Head of caudate nucleus (tissue), 42 donors: ENCODE data around the gene HOXD3.

ENCODE experiments used
- DNase-seq, 42 donors: peaks; one replicate each; pipeline versions ENCODE4 v3.0.0 to v3.0.0-alpha.2; 2020 to 2021; ENCODE audit warnings: mixed read lengths in 7 of 42
- intact Hi-C: fragments of 100-400 bp; cut with DNase I; formaldehyde crosslinking; loops from one replicate; pipeline ENCODE4 v1.15.0; 2022

Gene HOXD3

DNA sequence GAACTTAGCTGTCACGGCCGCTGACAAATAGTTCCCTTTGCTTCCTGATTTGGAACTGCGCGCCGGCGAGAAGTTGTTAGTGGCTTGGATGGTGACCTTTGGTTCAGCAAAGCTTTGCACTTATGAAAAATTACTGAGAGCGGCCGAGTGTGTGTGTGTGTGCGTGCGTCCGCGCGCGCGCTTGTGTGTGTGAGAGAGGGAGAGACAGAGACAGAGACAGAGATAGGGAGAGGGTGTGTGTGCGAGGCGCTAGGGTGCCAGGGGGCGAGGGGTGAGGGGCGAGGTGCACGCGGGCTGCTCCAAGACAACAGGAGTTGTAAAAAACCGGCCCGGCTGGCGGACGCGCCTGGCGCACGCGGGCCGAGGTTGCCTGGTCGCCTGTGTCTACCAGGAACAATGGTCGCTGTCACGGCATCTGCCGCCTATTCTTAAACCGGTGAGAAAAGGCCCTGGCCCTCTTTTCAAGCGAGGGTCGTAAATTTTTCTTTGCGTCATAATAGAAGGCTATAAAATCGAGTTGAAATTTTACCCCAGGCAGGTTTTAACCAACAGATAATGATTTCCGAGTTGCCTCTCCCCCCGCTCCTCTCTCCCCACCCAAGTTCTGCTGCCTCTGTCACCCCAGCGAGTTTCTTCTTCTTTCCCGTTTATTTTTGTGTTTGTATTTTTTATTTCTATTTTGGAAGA is 535 bp downstream of the HOXD3 start:
- intact Hi-C loops, result no loop called here
- DNase-seq, result no peak

- DNase-seq, result no peak
- intact Hi-C loops, result no loop called here
Measured at GRCh38 chr2:176158186-176158591, 1.1 kb downstream of the HOXD3 start.

- no peak for DNase-seq
- intact Hi-C loops, result no loop called here
Measured at GRCh38 chr2:176158855-176159662, 2.0 kb downstream of the HOXD3 start.

- intact Hi-C loops, result no loop called here
- peak in 1 of 42 donors; percentile 10 for DNase-seq
Measured at GRCh38 chr2:176159663-176160250, 2.6 kb downstream of the HOXD3 start.

DNA sequence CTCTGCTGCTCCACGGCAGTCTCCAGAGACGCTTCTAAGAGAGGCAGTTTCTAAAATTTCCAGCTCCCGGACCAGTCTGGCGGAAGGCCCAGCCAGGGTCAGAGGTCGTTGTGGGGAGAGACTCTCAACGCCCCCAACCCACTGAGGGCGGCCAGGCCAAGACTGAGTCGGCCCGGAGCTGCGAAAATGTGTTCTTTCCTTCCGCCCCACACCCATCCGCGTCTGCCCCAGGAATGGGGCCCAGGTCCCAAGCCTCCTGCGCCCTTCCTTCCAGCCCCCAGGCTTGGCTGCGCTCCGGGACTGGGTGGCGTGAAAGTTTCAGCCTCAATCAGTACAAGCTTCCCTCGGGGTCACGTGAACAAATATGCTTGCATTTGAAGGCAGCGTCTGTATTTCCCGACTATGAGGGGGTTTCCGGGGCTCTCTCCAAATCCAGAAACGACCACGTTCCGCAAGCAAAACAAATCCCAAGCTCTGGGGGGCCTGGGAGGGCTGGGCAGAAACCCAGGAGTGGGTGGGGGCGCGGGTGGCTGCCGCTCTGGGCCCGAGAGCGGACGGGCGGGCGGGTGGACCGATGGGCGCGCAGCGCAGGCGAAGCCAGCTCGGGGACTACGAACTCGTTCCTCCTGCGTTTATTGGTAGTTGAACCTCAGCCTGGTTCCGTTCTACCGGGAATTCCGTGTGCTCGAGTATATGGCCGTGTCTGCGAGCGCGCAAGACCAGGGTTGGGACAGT is 3.3 kb downstream of the HOXD3 start:
- intact Hi-C loops, result no loop called here
- peak in 1 of 42 donors; percentile 9 for DNase-seq

DNA sequence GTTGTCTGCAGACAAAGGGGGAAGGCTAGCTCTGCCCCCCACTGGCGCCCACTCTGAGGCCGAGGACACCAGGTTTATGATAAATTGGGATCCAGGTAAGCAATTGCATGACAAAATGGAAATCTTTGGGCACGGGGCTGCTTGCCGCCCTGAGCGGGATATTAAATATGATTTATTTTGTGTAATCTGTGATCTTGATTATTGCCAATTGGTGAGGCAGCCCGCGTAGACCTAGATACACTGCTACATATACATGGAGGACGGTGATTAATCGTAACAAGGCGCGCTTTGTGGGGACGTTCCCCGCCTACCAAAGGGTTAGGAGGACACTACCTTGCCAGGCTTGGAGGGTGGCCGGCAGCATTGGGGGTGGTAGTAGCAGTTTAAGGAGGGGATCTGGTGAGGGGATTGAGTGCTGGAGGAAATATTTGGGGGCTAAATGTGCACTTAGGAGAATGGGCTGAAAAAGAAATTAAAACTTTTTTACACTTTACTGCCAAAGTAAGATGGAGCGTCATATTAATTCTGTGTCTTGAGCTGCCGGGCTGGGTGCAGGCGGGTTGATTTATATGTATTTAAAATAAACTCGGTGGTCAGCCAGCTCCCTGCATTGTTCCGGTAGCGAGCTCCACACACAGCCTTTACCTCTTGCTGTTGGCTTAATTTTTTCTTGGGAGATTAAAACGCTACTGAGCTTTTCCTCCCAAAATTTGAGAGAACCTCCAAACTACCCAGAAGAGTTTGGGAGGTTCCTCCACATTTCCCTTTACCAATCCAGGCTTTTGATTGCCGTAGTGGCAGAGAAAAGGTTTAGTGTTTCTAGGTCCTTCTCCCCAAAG is 4.1 kb downstream of the HOXD3 start:
- intact Hi-C loops, result no loop called here
- DNase-seq, result peak in 1 of 42 donors; percentile 6

DNA sequence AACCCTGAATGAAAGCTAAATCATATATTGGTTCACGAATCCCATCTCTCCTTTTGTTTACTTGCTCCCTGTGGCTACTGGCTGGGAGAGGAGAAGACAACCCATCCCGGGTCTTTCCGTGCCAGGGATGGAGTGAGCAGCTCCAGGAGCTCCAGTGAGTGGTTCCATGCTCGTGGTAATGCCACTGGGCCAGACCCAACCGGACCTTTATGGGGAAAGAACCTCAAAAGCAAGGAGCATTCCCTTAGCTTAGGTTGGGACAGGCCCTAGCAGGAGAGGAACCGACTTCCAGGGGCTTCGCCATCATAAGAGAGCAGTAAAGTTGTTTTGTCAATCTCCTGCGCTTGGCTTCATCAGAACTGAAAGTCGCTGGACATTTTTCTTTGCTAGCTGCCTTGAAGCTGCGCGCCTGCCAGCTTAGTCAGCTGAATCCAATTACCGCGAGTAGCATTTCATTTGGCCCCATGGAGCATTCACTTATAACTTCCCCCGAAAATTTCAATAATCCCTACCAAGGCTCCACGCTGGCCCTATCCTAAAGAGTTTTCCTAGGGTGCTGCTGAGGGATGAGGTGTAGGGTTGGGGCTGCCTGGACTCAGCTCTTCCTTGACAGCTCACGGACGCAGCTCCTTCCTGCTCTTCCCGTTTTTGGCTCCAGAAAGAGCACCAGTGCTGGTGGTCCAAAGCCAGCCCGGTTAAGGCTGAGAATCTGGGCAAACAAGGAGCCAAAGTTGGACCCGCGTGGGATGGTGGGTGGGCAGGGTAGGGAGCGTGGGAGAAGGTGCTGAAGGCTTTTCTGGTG is 4.9 kb downstream of the HOXD3 start:
- intact Hi-C loops, result no loop called here
- DNase-seq, result no peak

DNA sequence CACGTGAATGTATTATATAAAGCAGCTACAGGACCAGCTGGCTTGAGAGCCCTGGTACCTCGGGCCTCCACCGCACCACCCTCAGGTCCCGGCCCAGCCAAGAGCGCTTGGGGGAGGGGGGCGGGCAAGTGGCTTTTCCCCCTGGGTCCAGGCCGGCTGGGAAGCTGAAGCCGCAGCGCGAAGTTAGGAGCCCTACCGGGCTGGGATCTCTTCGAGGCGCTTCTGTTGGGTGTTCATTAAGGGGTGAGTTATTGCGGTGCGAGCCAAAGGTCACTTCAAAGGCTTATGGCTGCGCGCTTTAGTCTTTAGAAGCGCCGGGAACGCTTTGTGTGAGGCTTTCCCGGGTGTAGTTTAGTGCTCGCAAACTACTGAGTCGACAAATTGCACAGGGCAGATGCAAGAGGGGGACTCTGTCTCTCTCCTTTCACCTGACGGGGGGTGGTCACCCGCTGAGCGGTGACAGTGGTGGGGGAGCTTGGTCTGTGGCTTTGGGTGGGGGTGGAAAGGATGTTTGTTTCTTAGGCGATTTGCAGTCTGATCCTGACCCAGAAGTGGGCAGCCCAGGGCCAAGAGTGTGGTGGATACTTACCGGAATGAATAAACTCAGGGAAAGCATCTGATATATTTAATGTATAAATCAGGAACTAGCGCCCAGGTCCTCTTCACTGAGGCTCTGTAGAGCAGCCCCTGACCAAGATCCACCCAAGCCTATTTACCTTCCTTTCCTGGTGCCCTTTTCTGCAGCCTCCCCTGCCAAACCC is 6.0 kb downstream of the HOXD3 start:
- intact Hi-C loops, result no loop called here
- no peak for DNase-seq

DNA sequence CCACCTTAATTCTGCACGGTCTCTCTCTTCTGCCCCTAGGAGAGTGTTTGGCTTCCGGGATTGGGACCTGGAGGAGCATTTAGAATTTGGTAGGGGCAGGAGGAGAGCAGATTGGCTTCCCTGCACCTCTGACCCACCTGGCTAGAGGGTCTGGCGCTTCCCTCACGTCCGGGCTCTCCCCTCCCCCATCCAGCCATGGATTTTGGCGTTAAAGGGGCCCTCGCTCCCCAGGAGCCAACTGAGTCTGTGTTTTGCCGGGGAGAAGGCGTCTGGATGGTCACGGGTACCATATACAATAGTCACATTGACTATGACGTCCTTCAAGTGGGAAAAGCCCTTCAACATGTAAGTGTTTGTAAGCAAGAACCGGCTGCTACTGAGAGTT is 6.6 kb downstream of the HOXD3 start:
- no peak for DNase-seq
- intact Hi-C loops, result no loop called here

- intact Hi-C loops, result no loop called here
- DNase-seq, result no peak
Measured at GRCh38 chr2:176164201-176164600, 7.1 kb downstream of the HOXD3 start.

GRCh38 chr2:176164611-176165369 is 7.7 kb downstream of the HOXD3 start:
- no peak for DNase-seq

DNA sequence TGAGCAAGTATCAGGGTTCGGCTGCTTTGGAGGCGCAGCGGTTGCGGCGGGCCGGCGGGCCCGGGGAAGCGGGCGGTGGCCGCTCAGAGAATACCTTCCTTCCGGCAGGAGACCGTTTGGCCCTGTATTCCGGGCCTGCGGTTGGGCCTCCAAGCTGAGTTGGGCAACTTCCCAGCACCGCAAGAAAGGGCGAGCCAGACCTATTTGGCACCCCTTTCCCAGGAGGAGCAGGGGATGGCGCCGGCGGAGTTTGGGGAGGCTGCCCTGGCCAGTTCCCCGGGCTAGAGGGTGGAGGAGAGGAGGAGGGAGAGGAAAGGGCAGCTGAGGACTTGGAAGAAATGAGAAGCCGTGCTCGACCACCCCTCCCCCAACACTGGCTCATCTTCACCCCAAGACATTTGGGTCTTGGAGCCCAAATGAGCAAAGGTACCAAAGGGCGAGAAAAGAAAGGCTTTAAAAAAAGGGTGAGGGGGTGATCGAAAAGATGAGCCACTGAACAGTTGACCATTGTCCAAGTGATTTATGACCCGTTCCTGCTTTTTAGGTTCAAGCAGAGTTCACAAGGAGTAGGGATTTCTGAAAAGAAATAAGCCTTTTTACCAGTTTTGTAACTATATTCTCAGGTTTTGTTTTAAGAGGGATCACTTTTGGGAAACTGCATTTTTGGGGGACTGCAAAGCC is 8.4 kb downstream of the HOXD3 start:
- no peak for DNase-seq
- intact Hi-C loops, result no loop called here

More at GRCh38 chr2:176164611-176165369, 7.7 kb downstream of the HOXD3 start:
- intact Hi-C loops, result no loop called here

DNA sequence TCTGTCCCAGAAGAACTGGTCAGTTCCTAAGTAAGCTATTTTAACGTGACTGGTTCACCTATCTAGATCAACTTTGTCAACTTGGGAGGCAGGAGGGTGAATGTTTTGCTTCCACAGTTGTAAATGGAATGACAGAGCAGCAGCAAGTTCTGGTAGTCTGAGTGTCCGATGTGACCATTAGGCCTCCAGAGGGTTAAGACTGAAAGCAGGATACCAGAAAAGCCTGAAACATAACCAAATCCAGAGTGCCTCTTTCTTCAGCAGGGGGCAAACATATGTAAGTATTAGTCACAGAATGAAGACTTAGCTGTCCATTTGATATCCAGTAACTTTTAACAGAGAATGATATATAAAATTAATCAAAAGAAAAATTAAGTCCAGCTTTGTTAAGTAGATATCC is 9.2 kb downstream of the HOXD3 start:
- intact Hi-C loops, result no loop called here
- DNase-seq, result no peak

DNA sequence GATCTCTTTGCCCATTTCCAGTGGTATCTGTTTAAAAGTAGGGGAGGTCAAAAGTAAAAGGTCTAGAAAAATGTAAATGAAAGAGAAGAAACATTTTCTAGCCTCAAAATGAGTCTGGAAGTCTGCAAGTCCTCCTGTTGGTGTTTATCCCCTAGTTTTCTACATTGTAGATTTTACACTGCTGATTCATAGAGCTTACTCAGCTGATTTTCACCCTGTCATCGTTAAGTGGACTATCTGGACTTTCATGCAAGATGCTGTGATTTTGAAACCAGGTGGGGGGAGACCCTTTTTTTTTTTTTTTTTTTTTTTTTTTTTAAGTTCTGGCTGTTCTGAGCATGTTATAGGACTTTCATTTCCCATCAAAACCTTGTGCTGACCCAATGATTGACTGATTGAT is 10.3 kb downstream of the HOXD3 start:
- no peak for DNase-seq
- intact Hi-C loops, result no loop called here

DNA sequence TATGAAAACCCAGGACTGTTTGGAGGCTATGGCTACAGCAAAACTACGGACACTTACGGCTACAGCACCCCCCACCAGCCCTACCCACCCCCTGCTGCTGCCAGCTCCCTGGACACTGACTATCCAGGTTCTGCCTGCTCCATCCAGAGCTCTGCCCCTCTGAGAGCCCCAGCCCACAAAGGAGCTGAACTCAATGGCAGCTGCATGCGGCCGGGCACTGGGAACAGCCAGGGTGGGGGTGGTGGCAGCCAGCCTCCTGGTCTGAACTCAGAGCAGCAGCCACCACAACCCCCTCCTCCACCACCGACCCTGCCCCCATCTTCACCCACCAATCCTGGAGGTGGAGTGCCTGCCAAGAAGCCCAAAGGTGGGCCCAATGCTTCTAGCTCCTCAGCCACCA is 12.1 kb downstream of the HOXD3 start:
- intact Hi-C loops, result no loop called here
- no peak for DNase-seq

DNA sequence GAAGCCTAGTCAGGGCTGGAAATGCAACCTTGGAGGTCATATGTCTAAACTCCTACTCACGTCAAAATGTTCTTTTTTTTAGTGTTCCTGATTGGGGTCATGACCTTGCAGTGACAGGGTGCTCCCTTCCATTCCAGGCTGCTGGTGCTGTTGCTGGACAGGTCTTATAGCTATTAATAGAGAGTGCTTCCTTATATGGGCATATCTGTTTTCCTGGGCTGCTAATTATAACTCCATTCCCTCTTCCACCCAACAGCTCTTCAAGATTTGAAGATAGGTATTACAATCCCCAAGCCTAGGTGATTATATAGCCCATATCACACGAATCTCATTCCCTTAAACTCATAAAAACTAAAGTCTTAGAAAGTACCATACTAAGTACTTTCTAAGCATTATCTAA is 12.6 kb downstream of the HOXD3 start:
- intact Hi-C loops, result no loop called here
- no peak for DNase-seq
